Measurements from ENCODE around the gene IFI27L1.

IFI27L1 gene

GRCh38 chr14:94081386-94081820, 293 bp downstream of the IFI27L1 start:
- peak in 1 of 2 experiments; percentile 58 for DNase-seq

- DNase-seq = no peak
These were observed 6.8 kb downstream of the IFI27L1 start for GRCh38 chr14:94087891-94088290.

DNA sequence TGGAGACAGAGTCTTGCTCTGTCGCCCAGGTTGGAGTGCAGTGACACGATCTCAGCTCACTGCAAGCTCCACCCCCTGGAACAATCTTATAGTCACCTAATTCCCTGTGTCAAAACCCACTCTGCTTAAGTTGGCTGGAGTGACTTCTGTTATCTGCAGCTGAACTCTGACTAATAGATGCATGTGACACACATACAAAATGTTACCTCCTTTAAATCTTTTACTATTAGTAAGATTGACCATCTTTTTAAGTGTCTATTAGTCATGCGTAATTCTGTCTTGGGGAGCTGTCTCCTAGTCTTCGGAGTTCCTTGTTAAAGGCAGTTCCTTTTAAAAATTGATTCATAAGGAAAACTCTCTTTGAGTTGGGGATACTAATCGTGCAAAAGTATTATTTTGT, 7.4 kb downstream of the IFI27L1 start:
- no peak for DNase-seq

- no peak for DNase-seq
These were observed 8.4 kb downstream of the IFI27L1 start for GRCh38 chr14:94089479-94089878.

DNA sequence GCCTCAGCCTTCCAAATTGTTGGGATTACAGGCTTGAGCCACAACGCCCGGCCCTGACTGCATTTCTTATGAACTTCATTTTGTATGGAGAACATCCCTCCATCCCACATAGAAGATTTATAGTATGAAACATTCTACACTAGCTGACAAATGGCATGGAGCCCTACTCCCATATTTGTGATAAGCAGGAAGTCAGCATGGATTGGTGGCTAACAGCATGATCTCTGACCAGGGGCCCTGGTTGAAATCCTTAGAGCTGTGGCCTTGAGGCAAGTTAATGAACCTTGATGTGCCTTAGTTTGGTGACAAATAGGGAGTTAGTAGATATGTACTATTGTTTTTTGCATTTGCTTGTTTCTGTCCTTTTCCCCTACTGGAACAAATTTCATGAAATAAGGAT, 12.3 kb downstream of the IFI27L1 start:
- no peak for DNase-seq

DNA sequence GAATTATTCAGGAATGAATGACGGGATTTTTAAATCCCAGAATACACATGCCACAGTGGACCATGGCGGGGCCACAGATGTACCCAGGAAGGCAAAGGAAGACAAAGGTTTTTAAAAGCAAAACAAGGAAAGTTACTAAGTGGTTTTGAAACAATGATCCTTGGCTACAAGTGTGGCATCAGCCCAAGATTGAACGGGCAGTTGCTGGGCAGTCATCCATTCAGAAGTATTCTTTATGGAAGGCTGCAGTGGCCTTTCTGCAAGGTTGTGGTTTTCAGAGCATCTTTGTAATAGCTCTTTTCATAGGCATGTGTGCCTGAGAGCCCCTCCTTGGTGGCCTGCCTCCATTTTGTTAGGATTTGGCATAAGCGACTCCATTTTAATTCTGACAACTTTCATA, 16.0 kb downstream of the IFI27L1 start:
- no peak for DNase-seq

DNA sequence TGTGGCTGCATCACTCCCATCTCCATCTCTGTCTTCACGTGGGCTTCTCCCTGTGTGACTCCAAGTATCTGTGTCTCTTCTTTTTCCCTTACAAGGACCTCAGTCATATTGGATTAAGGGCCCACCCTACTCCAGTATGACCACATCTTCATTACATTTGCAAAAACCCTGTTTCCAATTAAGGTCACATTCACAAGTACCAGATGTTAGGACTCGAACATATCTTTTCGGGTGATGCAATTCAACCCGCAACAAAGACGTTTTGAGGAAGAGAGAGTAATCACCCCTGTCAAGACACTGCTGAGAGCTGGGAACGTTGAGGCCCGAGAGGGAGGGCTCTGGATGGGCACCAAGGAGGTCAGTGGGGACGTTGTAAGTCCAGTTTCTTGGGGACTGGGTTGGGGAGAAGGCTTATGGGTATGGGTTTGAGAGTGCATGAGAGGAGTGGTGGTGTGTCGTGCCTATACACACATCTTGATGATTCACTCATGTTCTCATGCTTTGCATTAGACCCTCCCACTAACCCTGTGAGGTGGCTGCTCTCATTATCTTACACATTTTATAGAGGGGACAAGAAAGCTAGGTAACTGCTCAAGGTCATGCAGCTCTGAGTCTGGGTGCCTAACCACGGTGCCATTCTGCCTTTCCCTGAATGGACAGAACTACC, 17.3 kb downstream of the IFI27L1 start:
- no peak for DNase-seq

GRCh38 chr14:94099006-94099405, 17.9 kb downstream of the IFI27L1 start:
- DNase-seq = no peak

- DNase-seq = no peak
These were observed 19.7 kb downstream of the IFI27L1 start for GRCh38 chr14:94100847-94101246.

- no peak for DNase-seq
These were observed 20.6 kb downstream of the IFI27L1 start for GRCh38 chr14:94101748-94102147.

GRCh38 chr14:94102768-94103482, 21.8 kb downstream of the IFI27L1 start:
- no peak for DNase-seq

GRCh38 chr14:94103554-94104150, 22.5 kb downstream of the IFI27L1 start:
- no peak for DNase-seq

- DNase-seq = no peak
These were observed 23.6 kb downstream of the IFI27L1 start for GRCh38 chr14:94104731-94105130.

DNA sequence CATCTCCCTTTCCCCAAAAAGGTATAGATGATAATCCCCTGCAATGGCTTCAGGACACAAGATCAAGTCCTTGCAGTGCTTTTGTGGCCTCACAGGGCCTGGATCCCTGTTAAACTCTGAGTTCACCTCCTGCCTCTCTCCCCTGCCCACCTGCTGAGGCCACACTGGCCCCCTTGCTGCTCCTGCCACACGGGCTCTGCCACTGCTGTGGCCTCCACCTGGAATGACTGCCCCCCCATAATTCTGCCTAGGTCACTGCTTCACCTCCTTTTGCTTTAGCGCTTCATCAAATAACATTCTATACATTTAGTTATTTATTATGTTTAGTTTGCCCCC, 28.8 kb downstream of the IFI27L1 start:
- DNase-seq = no peak

DNA sequence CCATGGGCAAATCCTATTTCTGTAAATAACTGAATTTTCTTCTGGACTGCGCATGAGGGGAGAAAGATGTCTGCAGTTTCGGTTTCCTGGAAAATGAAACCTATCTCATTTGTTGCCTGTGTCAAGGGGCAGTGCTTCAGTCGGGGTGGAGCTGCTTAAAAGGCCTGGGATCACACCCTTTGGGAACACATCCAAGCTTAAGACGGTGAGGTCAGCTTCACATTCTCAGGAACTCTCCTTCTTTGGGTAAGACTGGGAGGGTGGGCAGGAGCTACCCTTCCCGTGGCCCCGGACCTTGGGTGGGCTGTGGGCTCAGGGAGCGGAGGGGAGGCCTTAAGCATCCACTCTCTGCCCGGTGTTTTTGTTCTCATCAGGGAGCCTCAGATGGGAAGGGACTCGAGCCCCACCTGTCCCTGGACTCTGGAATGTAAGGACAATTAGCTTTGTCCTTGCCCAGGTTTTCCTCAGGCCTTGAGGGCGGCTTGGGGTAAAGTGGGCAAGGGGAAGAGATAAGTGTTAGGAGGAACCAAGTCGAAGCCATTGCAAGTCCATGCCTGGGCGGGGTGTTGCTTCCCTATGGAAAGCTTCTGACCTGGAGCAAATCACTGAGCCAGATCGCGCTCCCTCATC, 29.6 kb downstream of the IFI27L1 start, which contains the start of gene IFI27:
Gene IFI27, plus strand, starts transcription at position 185 of the 630 bp plus-strand sequence.
- no peak for DNase-seq

- DNase-seq = no peak
These were observed 30.4 kb downstream of the IFI27L1 start for GRCh38 chr14:94111276-94112095.

DNA sequence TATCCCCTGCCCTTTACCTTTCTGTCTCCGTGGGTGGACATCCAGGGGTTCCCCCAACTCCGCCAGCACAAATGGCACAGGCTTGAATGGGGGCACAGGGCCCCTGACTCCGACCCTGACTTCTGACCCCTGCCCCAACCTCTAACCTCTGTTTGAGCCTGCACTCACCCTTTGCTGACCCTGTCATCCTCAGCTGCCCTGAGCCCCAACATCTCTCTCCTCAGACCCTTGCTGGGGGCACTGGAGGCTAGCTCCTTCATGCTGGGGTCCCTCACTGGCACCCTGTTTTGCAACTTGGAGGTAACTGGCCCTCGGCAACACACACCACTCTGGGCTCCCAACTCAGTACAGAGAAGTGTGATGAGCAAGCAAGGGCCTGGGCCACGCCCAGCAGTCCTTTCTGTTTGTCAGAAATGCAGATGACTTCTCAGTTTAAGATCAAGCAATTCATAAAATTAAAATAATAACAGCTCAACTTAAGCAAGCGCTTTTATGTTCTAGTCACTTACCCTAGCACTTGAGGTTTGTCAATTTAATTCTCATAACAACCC, 31.5 kb downstream of the IFI27L1 start:
- no peak for DNase-seq

DNA sequence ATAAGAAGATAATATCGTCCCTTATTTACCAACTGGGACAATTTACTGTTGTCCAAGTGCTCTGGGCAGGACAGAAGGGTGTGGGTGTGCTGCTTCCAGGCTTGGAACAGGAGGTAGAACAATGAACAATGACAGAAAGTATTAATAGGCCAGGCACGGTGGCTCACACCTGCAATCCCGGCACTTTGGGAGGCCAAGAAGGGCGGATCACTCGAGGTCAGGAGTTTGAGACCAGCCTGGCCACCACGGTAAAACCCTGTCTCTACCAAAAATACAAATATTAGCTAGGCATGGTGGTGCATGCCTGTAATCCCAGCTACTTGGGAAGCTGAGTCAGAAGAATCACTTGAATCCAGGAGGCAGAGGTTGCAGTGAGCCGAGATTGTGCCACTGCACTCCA, 32.0 kb downstream of the IFI27L1 start:
- DNase-seq = no peak

DNA sequence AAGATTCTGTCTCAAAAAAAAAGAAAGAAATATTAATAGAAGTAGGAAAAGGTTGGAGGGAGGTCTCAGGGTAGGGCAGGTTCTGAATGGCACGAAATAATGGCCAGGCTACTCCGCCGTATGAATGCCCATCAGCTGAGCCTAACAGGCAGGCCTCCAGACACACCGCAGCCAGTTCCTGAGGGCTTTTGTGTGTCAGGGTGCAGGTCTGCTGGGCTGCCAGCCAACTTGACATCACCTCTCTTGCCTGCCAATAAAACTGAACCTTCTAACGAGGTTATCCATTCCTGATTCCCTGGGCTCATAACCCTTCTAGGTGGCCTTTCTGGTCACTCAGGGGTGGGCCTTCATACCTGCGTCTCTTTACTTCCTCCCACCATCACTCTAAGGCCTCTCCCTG, 32.4 kb downstream of the IFI27L1 start:
- no peak for DNase-seq

DNA sequence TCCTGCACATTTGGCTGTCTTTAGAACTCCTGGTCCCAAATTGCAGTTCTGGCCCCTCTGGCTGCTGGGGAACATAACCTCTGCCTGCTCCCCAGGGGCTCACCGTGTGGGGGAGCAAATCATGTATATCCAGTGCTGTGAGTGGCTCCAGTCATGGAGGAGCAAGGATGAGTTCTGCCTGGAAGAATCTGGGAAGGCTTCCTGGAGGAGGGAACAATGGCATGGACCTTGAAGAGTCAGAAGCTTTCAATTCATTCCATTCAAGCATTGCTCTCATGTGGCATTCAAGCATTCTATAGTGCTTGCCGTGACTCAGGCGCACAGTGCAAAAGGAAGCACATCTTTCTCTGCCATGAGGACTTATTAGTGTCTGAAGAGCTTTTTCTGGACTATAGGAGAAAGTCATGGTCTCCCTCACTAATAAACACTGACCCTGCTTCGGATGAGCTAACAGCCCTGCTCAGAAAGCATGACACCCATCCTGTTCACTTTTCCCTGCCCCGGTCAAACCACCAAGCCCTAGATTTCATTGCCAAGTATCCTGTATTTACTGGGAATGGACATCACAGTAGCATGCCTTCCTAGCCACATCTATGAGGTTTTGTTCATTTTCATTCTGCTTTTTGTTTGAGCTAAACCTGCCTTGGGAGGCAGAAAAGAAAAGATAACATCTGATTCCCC, 32.9 kb downstream of the IFI27L1 start:
- DNase-seq = no peak

DNA sequence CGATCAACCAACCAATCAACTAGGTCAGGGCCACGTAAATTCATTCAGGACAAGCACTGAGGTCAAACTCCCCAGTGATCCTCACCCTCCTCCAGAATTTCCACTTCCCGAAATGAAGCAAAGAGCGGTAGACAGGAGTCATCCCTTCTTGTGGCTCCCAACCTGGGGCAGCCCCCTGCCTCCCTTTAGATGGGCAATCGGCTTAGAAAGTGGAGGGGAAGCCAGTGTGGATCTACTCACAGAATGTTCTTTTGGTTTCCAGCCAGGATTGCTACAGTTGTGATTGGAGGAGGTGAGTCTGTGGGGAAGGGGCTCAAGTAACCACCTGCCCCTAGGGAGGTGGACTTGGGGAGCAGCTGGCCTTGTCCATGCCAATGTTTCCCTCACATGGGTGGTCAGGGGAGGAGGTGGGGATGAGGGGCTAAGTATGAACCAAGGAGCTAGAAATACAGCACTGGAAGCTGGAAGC, 33.5 kb downstream of the IFI27L1 start:
- DNase-seq = no peak

DNA sequence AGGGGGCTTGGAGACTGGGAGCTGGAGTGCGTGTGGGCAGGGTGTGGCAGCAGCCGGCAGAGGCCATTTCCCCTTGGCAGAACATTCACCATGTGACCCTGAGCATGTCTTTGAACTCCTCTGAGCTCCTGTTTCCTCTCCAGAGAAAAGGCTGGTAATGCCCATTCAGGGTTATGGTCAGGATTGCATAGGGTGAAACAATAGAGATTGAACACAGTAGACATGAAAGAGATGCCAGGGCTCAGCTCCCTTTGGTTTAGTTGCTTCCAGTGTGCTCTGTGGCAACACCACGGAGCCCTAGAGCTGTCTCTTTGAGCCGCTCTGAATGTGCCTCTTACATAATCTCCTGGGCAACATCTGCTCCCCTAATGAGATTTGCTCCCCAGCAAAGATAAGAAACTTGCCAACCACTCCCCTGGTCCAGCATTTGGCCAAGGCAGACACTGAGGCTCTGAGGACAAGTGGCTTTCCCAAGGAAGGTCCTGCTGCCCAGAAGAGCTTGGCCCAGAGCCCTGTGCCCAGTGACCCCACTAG, 34.0 kb downstream of the IFI27L1 start:
- DNase-seq = no peak
